IPS-11a (cell line): ENCODE data around the gene CNTN5.

Experiments used
- H3K4me3 ChIP-seq: one replicate; pipeline ENCODE4 v1.5.1; 2013; ENCODE audit warnings: low read depth, low read length, control low read depth

The CNTN5 gene

DNA sequence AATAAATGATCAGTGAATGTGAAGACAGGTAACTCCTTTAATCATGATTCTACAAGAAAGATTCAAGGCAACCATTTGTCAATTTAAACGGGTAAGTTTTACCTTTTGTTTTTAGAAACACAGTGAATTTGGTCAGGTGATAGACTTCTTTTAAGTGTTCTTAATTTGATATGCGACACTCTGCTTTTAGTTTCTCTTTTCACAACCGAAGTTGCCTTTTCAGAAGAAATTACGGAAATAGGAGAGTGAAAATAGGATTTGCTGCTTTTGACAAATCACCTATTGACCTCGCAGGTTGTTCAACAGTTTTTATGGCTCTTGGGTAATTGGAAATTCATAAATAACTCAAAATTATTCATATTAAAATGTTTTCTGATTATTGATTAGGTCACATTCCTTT is 142.1 kb downstream of the CNTN5 start:
- no peak overlapping the region for H3K4me3 ChIP-seq

DNA sequence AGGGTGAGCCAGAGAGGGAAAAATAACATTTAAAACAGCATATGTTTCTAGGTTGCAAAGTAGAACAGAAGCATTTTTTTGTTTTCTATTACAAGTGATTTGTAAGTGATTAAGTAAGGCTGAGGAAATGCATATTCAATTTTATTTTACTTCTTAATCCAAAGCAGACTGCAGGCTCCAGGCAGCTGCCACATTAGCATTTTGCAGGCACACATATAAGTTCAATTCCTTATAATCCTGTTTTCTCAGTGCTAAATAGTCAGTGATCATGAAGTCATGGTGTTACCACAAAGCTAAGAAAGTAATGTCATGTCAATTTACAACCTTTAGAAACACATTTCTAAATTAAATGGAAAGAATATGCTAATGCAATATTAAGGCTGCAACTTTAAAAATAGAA is 149.8 kb downstream of the CNTN5 start:
- no peak overlapping the region for H3K4me3 ChIP-seq

DNA sequence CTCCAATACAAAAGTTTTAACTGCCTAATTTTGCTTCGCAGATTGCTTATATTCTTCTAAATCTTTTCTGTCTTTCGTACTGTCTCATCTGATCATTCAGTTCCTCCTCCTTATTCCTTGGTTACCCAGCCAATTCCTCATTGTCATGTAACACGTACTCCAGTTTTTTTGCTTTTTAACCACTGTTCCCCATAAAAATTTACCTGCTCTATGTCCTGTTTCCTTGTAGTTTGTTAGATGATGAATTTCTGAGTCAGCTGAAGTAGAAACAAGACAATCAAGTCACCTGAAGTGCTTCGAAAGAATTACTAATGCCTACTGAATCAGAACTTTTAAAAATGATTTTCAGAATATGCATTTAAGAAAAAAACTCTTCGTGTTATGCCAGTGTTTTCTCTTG is 150.6 kb downstream of the CNTN5 start:
- no peak overlapping the region for H3K4me3 ChIP-seq

DNA sequence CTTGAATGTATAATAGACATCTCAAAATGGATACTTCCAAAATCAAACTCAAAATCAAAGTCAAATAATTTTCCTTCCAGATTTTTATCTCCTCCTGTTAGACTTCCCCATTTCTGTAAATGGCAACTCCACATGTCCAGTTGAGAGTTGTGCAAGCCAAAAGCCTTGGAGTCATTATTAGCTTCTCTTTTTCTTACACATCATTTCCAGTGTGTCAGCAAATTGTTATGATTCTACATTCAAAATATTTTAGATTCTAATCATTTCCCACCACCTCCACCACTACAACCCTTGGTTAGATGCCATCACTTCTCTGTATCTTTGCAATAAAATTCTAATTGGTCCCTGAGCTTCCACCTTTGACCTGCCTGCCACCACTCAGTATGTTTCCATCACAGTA is 155.7 kb downstream of the CNTN5 start:
- H3K4me3 ChIP-seq, result no peak overlapping the region

DNA sequence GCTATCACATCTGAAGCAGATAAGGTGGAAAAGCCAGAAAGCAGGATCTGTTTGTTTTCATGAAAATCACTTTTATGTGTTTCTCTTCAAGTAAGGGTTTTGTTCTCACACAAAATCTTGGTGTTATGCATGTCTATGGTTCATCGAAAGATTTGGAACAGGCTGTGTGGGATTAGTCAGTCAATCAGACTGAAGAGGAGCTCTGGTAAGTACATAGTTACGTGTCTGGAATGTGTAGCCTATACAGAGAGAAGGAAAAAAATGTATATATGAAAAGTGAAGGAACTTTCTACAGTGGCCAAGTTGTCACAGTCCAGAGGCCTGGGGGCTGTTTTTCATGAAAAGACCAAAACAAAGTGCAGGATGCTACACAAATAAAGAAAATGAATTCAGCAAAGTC is 156.7 kb downstream of the CNTN5 start:
- no peak overlapping the region for H3K4me3 ChIP-seq

DNA sequence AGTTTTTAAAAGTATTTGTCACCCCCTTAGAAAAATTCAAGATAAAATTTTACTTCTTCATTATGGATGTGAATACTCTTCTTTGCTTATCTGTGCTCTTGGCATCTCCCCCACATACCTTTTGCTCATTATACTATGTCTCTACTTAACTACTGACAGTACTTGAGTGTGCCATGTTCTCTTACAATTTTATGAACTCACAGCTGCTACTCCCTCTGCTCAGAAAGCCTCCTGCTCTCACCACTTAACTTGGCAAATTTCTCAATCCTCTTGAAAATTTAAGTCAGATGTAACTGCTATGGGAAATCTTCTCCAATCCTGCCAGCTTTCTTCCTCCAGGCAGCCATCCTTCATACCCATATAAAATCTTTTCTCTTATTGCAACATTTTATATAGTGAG is 163.4 kb downstream of the CNTN5 start:
- H3K4me3 ChIP-seq, result no peak overlapping the region

DNA sequence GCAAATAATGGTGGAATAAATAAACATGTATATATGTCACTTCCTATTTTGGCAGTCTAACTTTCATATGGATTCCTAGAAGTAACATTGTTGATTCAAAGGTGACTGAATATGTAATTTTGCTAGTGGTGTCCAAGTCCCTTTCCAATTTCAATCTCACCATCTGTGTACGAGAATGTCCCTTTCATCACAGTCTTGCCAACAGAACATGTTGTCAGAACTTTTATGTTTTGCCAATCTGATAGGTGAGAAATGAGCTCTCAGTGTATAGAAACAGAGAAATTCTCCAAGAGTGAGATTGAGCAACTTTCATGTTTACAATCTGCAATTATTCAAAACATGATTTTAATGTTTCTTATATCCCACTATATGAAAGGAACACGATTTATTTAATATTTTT is 167.5 kb downstream of the CNTN5 start:
- no peak overlapping the region for H3K4me3 ChIP-seq

DNA sequence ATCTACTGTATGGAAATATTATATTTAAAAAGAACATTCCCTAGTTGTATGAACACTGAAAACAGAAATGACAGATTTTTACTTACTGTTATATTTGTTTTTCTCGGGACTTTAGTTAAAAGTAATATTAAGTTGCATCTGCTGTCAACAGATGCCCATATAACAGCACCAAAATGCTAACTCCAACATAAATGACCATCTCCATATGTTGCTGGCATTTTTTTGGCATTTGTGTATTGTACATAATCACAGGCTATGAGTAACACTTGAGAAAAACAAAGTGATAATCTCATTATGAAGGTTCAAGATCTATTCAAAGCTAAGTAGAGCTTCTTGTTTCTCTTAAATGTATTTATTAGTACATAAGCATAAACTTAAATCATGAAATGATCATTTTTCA is 172.0 kb downstream of the CNTN5 start:
- no peak overlapping the region for H3K4me3 ChIP-seq

DNA sequence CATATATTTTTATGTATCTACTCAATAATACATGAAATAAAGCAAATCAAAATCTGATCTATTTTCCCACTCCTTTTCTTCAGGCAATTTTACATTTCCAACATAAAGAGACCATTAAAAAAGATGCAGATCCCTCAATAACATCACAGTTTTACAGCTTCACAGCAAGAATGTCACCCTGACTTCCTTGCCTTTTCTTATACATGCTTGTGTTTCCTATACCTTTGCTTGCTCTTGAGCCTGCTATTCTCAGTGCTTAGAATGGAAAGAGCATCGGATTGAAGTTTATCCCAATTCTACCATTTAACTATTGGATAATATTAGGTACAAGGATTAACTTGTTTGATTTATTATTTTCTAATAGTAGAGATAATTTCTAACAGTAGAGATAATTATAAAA is 176.7 kb downstream of the CNTN5 start:
- H3K4me3 ChIP-seq, result no peak overlapping the region

DNA sequence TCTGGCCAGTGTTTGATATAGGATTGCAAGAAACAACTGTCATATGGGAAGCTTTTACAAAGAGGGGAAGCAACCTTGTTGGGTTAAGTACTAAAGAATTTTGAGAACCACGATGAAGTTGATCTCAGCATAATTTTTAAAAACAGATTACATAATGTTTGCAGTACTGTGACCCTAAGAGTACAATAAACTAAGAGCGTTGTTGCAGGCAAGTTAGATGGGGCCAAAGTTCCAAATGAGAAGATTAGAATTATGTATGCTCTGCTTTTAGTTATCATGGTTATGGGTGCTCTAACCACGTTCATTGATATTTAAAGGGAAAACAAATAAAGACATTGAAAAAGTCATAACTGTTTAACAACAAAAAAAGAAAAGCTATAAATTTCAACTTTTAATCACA is 177.5 kb downstream of the CNTN5 start:
- H3K4me3 ChIP-seq, result no peak overlapping the region

DNA sequence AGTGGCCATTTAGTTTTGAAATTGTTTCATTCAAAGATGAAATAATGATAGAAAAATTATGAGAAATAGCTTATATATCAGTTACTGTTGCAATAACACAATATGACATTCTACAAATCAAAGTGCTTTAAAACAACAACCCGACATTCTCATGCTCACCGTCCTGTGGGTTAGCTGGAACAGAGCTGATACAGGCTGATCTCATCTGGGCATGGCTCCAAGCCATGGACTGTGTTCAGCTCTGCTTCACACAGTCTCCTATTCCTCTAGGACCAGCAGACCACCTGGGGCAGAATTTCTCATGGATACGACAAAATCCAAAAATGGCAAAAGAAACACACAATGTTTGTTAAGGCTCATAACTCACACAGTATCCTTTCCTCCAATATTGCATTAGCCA is 178.6 kb downstream of the CNTN5 start:
- no peak overlapping the region for H3K4me3 ChIP-seq

DNA sequence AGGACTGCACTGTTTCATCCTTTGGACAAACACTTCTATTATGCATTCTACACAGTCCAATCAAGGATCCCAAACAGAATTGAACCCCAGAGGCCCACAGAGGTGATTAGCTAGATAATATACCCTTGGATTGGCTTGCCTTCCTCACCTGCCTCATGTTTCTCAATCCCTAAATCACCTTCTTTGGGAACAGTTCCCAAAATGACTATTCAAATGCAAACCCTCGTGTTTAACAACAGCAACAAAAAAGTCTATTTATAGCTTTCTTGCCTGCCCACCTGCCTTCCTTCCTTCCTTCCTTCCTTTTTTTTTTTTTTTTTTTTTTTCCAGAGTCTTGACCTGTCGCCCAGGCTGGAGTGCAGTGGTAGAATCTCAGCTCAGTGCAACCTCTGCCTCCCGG is 180.0 kb downstream of the CNTN5 start:
- no peak overlapping the region for H3K4me3 ChIP-seq

DNA sequence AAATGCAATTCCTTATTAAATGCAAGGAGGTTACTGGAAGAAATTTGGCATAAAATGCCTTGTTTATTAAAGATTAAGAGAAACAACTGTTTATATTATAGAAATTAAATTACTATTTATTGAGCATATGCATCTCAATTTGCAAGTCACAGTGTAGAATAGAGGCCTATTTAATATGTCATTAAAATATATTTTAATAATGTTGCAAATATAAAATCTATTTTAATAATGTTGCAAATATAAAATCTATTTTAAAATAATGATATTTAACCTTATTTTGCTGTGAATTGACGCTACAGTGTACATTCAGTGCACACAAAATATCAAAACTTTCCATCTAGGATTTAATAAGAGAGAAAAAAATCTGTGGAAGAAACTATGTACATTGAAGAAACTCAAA is 188.1 kb downstream of the CNTN5 start:
- no peak overlapping the region for H3K4me3 ChIP-seq

DNA sequence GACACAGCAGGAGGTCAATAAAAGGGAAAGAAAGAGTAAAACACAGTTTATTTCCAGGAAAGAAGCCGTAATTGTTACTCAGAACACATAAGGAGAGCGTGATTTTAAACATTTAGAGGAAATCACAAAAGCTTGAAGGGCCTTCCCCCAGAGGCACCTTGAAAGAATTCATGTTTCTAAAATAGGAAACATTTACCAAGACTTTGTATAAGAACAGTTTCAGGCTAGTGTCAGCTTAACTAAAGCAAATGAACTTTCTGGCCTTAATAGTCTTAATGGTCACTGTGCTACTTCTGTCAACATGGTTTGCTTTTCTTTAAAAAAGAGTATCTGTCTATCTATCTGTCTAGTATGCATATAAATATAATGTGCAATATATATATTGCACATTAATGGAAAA is 208.8 kb downstream of the CNTN5 start:
- no peak overlapping the region for H3K4me3 ChIP-seq

DNA sequence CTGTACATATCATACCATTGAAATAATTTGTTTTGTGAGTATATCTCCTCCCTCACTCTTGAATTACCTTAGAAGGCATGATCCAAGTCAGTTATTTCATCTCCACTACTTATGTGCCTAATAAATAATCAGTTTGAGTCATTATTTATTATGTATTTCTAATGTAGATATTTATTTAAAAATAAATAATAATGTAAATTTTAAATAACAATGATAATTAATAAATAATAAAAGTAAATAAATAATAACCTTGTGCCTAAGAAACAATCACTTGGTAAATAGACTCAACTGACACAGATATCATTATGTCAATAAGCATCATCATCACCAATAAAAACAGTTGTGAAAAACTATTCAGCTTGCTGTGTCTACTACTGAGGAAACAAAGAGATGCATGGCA is 213.8 kb downstream of the CNTN5 start:
- H3K4me3 ChIP-seq, result no peak overlapping the region

DNA sequence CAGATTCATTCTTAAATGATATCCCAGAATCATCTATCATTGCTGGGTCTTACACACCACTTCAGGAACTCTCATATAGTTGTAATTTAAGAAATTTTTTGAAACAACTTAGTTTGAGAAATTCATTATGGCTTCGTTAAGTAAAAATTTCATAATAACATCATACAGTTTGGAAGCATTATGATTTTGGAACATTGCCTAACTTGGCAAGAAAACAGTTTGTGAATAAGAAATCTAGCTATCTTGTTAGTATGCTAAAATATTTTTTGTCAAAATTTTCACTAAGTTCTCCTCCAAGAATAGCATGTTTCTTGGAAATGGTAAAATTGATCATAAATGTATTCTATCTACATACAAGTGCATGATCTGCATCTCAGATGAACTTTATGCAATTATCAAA is 217.7 kb downstream of the CNTN5 start:
- no peak overlapping the region for H3K4me3 ChIP-seq

DNA sequence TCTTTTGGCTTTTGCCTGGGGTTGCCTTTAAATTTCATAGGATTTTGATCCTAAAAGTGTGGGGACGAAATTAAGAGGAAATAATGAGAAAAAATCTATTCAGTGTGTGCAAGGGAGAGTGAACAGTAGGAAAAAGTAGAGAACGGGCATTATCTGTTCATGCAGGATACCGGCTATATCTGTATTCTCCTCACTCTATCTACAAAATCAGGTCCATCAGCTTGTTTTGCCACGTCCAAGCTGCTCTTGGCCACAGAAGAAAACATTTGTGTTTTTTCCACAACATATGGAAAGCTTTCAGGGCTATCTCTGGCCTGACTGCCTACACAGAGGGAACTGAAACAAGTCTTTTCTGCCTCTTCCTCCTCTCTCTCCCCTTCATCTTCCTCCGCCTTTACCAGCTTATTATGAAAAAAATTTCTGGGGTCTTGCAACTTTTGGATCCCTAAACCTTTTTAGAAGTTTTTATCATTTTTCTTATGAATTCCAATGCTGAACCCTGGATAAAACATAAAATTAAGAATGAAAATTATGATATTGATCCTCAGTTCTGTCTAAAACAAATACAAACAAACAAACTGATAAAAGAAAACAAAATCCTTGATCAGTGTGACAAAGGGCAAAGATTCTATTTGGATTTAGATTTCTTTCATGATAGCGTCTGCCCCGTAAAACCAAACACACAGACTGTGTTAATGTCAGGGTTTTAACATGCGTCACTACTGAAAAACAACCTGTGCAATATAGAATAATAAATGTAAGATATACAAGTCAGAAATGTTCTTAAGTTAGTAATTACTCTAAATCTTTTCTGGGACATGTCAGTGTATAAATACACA is 219.7 kb downstream of the CNTN5 start:
- H3K4me3 ChIP-seq, result no peak overlapping the region

DNA sequence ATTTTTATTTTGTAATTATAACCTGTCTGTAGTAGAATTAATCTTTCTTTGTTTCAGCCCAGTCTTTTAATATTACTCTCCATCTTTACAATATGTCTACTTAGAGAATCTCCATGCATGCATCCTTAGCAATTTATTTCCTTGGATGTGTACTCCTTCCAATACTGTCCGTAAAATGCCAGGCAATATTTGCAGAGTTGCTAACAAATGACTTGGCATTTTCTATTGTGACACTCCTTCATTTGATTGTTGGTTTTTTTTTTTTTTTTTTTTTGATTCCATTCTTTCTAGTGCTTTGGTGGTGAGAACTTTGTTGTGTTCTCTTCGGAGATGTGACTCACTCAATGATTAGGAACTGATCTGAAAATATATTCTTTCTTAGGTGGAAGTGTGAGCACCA is 220.3 kb downstream of the CNTN5 start:
- H3K4me3 ChIP-seq, result no peak overlapping the region

DNA sequence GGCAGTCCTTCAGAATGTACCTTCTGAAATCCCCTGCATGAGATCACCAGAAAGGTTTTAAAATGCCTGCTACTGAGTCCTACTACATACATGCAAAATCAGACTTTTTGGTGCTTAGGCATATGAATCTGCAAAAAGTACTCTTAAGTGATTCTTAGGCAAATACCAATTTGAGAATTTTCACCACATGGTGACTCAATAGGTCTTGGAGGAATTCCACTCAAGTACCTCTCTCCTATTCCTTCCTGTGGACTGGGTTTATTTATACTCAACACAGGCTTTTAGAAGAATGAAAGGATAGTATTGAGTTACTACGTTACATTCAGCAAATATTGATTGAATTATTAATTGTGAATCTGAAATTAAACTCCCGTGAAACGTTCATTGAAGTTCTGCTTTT is 223.9 kb downstream of the CNTN5 start:
- H3K4me3 ChIP-seq, result no peak overlapping the region

DNA sequence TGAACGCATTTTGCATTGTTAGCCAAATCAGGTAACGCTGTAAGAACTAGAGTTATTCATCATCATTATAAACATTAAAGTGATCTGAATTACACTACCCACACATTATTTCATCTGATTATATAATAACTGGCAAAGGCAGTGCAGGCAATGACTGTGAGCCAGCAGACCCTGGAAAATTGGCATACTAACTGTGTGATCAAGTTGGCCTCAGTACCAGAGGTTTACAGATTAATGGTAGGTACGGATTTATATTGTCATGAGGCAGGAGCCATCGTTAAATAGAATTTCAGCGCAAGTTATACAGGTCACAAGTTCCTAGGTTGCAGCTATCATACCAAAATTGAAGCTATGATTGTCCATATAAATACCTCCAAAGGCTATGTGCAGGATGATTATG is 225.4 kb downstream of the CNTN5 start:
- no peak overlapping the region for H3K4me3 ChIP-seq

DNA sequence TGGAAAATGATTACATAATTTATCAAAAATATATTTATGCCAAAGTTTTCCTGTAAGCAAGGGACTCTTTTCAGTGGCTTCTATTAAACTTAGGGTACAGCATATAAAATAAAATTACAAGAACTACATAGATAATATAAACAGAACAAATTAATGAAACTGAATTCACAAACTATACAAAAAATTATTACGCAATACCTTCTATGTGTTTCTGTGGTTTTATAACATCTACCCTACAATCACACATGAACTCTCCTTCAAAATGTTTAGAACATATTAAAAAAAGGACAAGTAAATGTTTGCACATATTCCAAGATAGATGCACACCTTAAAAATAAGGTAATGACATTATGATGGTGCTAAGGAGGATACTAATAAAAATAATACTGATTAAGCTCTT is 235.9 kb downstream of the CNTN5 start:
- H3K4me3 ChIP-seq, result no peak overlapping the region

DNA sequence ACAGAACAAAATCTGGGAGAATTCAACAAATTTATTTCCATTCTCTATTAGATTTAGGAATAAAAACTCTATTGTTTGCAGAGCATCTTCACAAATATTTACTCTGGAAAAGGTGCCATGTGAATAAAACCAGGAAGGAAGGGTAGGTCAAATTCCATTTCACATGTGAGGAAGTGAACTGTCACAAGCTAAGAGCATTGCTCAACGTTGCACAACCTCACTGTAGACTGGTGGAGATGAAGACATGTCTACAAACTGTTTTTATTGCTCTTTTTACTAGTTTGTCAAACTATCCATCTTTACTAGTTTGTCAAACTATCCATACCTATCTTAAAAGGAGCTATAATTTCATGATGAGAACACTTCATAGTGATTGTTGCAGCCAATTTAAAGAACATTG is 236.4 kb downstream of the CNTN5 start:
- H3K4me3 ChIP-seq, result no peak overlapping the region

DNA sequence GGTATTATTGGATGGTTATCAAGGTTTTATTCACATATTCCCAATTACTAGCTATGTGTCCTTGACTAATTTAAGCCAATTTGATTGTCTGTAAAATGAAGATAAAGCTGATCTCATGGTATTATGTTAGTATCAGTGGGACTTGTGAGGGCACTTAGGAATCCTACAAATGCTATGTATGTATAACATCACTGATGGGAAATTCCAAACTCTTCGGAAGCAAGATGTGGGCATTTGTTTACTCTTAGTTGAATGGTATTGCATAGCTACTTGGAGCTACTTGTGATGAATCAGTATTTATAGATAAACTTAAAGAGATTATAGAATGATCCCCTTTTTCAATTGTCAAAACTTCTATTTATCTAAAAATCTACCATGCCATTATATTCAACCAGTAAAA is 239.9 kb downstream of the CNTN5 start:
- H3K4me3 ChIP-seq, result no peak overlapping the region
